HG03442 (cell line): ENCODE results near the gene ESRRA.

Source experiments
- ATAC-seq: cut with Tn5 transposase; IDR thresholded peaks from one replicate; pipeline ENCODE4 v1.9.1; 2021; ENCODE audit warnings: mild to moderate bottlenecking, moderate library complexity; ENCODE audit not compliant: unreplicated experiment

Gene ESRRA

DNA sequence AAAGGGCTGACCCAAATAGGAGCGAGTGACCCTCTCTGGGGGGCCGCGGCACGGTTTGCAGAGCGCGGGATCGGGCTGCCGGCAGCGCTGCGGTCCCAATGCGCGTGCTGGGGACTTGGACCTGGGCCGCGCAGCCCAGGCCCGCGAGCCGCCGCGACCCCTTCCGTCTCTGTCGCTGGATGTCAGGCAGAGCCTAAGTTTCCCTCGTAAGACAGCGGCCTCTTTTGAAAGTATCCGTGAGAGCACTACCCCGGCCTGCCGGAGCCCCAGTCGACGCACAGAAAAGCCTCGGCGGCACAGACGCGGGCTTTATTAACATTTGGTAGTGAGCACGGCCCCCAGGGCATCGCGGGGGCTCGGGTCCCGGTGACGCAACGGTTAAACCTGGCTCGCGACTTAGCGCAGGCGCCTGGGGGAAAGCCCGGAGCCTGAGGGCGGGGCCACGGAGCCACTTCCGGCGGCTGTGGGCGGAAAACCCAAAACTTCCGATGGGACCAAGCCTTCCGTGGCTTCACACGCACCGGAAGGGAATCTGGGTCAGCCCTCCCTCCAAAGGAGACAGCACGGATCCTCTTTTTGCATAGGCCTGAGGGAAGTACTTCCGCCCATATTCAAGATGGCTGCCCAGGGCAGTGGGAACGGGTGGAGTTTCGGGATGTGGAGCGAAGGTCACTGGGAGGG lies 35.6 kb upstream of the ESRRA start:
- ATAC-seq, result peak; percentile 70

GRCh38 chr11:64275031-64275800 lies 30.1 kb upstream of the ESRRA start:
- ATAC-seq, result no peak

- ATAC-seq, result no peak
Observed at GRCh38 chr11:64275841-64276240, 29.5 kb upstream of the ESRRA start.

- no peak for ATAC-seq
Observed at GRCh38 chr11:64276653-64277431, 28.5 kb upstream of the ESRRA start.

DNA sequence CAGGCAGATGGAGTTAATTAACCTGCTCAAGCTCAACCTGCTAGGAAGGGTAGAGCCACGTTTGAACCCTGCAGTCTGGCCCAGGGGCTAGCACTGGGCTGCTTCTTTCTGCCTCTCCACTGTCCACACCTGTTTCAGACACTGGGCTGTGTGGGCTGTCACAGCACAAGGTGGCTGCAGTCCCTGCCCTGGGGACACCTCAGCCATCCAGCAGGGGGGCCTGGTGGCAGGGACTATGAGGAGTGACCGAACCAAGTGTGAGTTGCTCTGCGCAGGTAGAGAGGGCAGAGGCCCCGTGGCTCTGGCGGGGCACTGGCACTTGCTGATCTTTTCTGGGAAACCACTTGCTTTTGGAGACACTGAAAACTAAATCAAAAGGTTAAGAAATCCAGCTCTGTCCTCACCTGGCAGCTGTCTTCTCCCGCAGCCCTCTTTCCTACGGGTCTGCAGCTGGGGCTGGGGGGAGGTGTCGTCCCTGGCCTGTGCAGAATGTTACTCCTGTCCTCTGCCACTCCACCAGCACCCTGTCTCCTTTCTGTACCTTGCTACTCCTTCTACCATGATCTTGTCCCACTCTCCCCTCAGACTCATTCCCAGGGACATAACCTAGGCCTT lies 26.6 kb upstream of the ESRRA start:
- no peak for ATAC-seq

GRCh38 chr11:64281957-64282770 lies 23.2 kb upstream of the ESRRA start:
- ATAC-seq, result no peak

DNA sequence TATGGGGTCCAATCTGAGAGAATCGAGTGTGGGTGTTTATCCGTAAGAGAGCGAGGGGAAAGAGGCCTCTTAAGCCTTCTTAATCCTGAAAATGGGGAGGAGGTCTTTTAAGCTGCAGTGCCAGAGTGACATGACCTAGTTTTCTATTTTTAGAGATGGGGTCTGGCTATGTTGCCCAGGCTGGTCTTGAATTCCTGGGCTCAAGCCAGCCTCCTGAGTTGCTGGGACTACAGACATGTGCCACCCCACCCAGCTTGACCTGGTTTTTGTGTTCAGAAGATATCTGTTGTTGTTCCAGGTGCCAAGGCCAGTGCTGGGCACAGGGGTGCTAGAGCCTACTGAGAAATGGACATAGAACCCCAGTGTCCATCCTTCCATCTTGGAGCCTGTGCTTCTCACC lies 22.2 kb upstream of the ESRRA start:
- no peak for ATAC-seq

GRCh38 chr11:64284048-64284961 lies 21.0 kb upstream of the ESRRA start, which contains the start of gene BAD:
Gene BAD (minus strand): TSS chr11:64284665. CDS start chr11:64284368, 297 bp downstream.
- ATAC-seq, result peak; percentile 55

- ATAC-seq, result peak; percentile 60
Observed at GRCh38 chr11:64284962-64285884, 20.1 kb upstream of the ESRRA start, which contains the start of gene GPR137. Gene GPR137 (plus strand): TSS chr11:64285848. CDS start chr11:64286525, 677 bp downstream.

- ATAC-seq, result no peak
Observed at GRCh38 chr11:64285885-64286800, 19.2 kb upstream of the ESRRA start.

DNA sequence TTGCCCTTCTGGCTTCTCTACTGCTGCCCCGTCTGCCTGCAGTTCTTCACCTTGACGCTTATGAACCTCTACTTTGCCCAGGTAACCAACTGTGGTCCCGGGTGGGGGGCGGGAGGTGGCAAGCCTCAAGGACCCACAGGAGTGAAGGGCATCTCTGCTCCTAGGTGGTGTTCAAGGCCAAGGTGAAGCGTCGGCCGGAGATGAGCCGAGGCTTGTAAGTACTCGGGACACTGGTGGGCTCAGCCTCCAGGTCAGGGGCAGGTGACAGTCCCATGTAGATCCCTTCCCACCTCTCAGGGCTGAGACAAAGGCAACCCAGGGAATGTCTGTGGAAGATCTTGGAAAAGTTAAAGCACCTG lies 18.5 kb upstream of the ESRRA start:
- ATAC-seq, result no peak

GRCh38 chr11:64287676-64288352 lies 17.5 kb upstream of the ESRRA start:
- no peak for ATAC-seq

GRCh38 chr11:64288353-64288750 lies 17.0 kb upstream of the ESRRA start:
- no peak for ATAC-seq

- no peak for ATAC-seq
Observed at GRCh38 chr11:64289002-64289564, 16.2 kb upstream of the ESRRA start.

GRCh38 chr11:64290352-64291261 lies 14.7 kb upstream of the ESRRA start:
- ATAC-seq, result no peak
